H9 (cell line): ENCODE data around the gene LRP1B. TPM values are rescaled to one million over a fixed set of nuclear protein-coding genes. Genes with fewer than 3 reads are reported as not detected.

Experiments
- DNase-seq: peaks from one replicate; pipeline ENCODE4 v3.0.0-alpha.2; 2017
- H2AFZ ChIP-seq: one replicate; pipeline ENCODE4 v1.6.1; 2013; ENCODE audit warnings: mild to moderate bottlenecking, low read length, control low read depth, moderate library complexity
- H2AK5ac ChIP-seq: 2 replicates; pipeline ENCODE4 v1.6.1; 2013; ENCODE audit warnings: low read length, control low read depth, mixed read lengths; ENCODE audit not compliant: insufficient read length
- H2BK120ac ChIP-seq: one replicate; pipeline ENCODE4 v1.6.1; 2013; ENCODE audit warnings: low read depth, mild to moderate bottlenecking, low read length, control low read depth, inconsistent platforms; ENCODE audit not compliant: poor library complexity, severe bottlenecking
- H2BK12ac ChIP-seq: 2 replicates; pipeline ENCODE4 v1.6.1; 2013; ENCODE audit warnings: low read length, control low read depth, mixed read lengths, low read depth; ENCODE audit not compliant: insufficient read length
- H2BK15ac ChIP-seq: 2 replicates; pipeline ENCODE4 v1.6.1; 2013; ENCODE audit warnings: low read depth, low read length, control low read depth
- H2BK20ac ChIP-seq: one replicate; pipeline ENCODE4 v1.6.1; 2013; ENCODE audit warnings: low read depth, mild to moderate bottlenecking, low read length, control low read depth, inconsistent platforms; ENCODE audit not compliant: poor library complexity, severe bottlenecking
- H2BK5ac ChIP-seq: 2 replicates; pipeline ENCODE4 v1.6.1; 2013; ENCODE audit warnings: low read length, control low read depth, mixed read lengths; ENCODE audit not compliant: insufficient read length
- H3K14ac ChIP-seq: 2 replicates; pipeline ENCODE4 v1.6.1; 2013; ENCODE audit warnings: low read length, control low read depth; ENCODE audit not compliant: insufficient read depth
- H3K18ac ChIP-seq: 2 replicates; pipeline ENCODE4 v1.6.1; 2013; ENCODE audit warnings: low read depth, mild to moderate bottlenecking, mixed read lengths, low read length, control low read depth; ENCODE audit not compliant: insufficient read length
- H3K23ac ChIP-seq: 2 replicates; pipeline ENCODE4 v1.6.1; 2013; ENCODE audit warnings: low read length, control low read depth, mixed read lengths, low read depth; ENCODE audit not compliant: insufficient read length
- H3K23me2 ChIP-seq: 2 replicates; pipeline ENCODE4 v1.6.1; 2013; ENCODE audit warnings: low read depth, mild to moderate bottlenecking, mixed read lengths, low read length, control low read depth; ENCODE audit not compliant: insufficient read length, poor library complexity, severe bottlenecking
- H3K27ac ChIP-seq: 2 replicates; pipeline ENCODE4 v1.5.1; 2013; ENCODE audit warnings: low read length, control low read depth, mixed read lengths, low read depth; ENCODE audit not compliant: insufficient read length
- H3K27me3 ChIP-seq: 2 replicates; pipeline ENCODE4 v1.6.1; 2013; ENCODE audit warnings: low read length, control low read depth, inconsistent platforms; ENCODE audit not compliant: insufficient read depth
- H3K4ac ChIP-seq: 2 replicates; pipeline ENCODE4 v1.6.1; 2013; ENCODE audit warnings: low read depth, mild to moderate bottlenecking, control low read depth, inconsistent platforms, low read length, moderate library complexity
- H3K4me1 ChIP-seq: 2 replicates; pipeline ENCODE4 v1.6.1; 2013; ENCODE audit warnings: low read length, control low read depth, inconsistent platforms; ENCODE audit not compliant: insufficient read depth
- H3K4me2 ChIP-seq: 2 replicates; pipeline ENCODE4 v1.6.1; 2013; ENCODE audit warnings: low read length, control low read depth, mixed read lengths; ENCODE audit not compliant: insufficient read length, insufficient read depth
- H3K56ac ChIP-seq: 2 replicates; pipeline ENCODE4 v1.6.1; 2013; ENCODE audit warnings: low read depth, mild to moderate bottlenecking, mixed read lengths, low read length, control low read depth; ENCODE audit not compliant: insufficient read length
- H3K79me1 ChIP-seq: 2 replicates; pipeline ENCODE4 v1.6.1; 2013; ENCODE audit warnings: low read depth, mild to moderate bottlenecking, moderate library complexity, low read length, control low read depth, inconsistent platforms; ENCODE audit not compliant: insufficient read depth, poor library complexity, severe bottlenecking
- H3K79me2 ChIP-seq: 2 replicates; pipeline ENCODE4 v1.6.1; 2013; ENCODE audit warnings: low read length, control low read depth, inconsistent platforms; ENCODE audit not compliant: insufficient read depth
- H3K9ac ChIP-seq: 2 replicates; pipeline ENCODE4 v1.6.1; 2013; ENCODE audit warnings: low read length, control low read depth, mixed read lengths; ENCODE audit not compliant: insufficient read length; ENCODE audit errors: extremely low read depth
- H3K9me3 ChIP-seq: one replicate; pipeline ENCODE4 v1.6.1; 2013; ENCODE audit warnings: low read depth, low read length, inconsistent platforms; ENCODE audit not compliant: control insufficient read depth
- H3T11ph ChIP-seq: one replicate; pipeline ENCODE4 v1.6.1; 2013; ENCODE audit warnings: mild to moderate bottlenecking, low read length, control low read depth, inconsistent platforms
- H4K20me1 ChIP-seq: one replicate; pipeline ENCODE4 v1.6.1; 2013; ENCODE audit not compliant: control insufficient read depth, insufficient read length, insufficient read depth
- H4K5ac ChIP-seq: 2 replicates; pipeline ENCODE4 v1.6.1; 2013; ENCODE audit warnings: low read depth, mild to moderate bottlenecking, mixed read lengths, low read length, control low read depth; ENCODE audit not compliant: insufficient read length
- H4K8ac ChIP-seq: replicated peaks from 2 replicates; pipeline ENCODE4 v1.6.1; 2013; ENCODE audit warnings: low read length, control low read depth, mixed read lengths, low read depth; ENCODE audit not compliant: insufficient read length
- H4K91ac ChIP-seq: 2 replicates; pipeline ENCODE4 v1.6.1; 2013; ENCODE audit warnings: low read depth, mild to moderate bottlenecking, moderate library complexity, mixed read lengths, low read length, control low read depth; ENCODE audit not compliant: insufficient read length
- H3K27ac Mint-ChIP-seq, 3 experiments: 2 replicates in 2 of 3; 3 replicates in 1 of 3; pipeline ENCODE4 v1.8.0; 2020 to 2021; ENCODE audit warnings: mixed read lengths in 3 of 3, mild to moderate bottlenecking in 1 of 3, moderate library complexity in 1 of 3
- H3K27me3 Mint-ChIP-seq: 2 replicates; pipeline ENCODE4 v1.8.0; 2021; ENCODE audit warnings: low read depth, mild to moderate bottlenecking, moderate library complexity, mixed read lengths
- H3K36me3 Mint-ChIP-seq, 3 experiments: 2 replicates in 2 of 3; 3 replicates in 1 of 3; pipeline ENCODE4 v1.8.0; 2020 to 2021; ENCODE audit warnings: low read depth in 3 of 3, mixed read lengths in 3 of 3; ENCODE audit not compliant: insufficient read depth in 1 of 3
- H3K4me1 Mint-ChIP-seq, 2 experiments: 2 replicates each; pipeline ENCODE4 v1.8.0; 2020; ENCODE audit warnings: mixed read lengths in 2 of 2
- H3K4me3 Mint-ChIP-seq, 2 experiments: 2 replicates in 1 of 2; 3 replicates in 1 of 2; pipeline ENCODE4 v1.8.0; 2020 to 2021; ENCODE audit warnings: mild to moderate bottlenecking in 2 of 2, mixed read lengths in 2 of 2, moderate library complexity in 1 of 2
- H3K9me3 Mint-ChIP-seq, 2 experiments: 2 replicates in 1 of 2; 3 replicates in 1 of 2; pipeline ENCODE4 v1.8.0; 2020; ENCODE audit warnings: mild to moderate bottlenecking in 2 of 2, mixed read lengths in 2 of 2, moderate library complexity in 1 of 2
- CTCF ChIP-seq: fragments of 200-600 bp; sonication (generic); conservative IDR thresholded peaks from 3 replicates; pipeline ENCODE4 v1.8.0; 2021; ENCODE audit warnings: antibody characterized with exemption, mild to moderate bottlenecking
- WGBS: extraction: QIAGEN DNeasy Blood & Tissue Kit; methylation state at CpG from one replicate; pipeline ENCODE4 v1.1.7; 2013; ENCODE audit warnings: missing lambda C conversion rate, low lambda C conversion rate, mixed read lengths; ENCODE audit not compliant: insufficient read length; ENCODE audit errors: extremely low coverage; 5-methylcytosine and 5-hydroxymethylcytosine counted together
- total RNA-seq: library from RNA; stranded (reverse); gene quantifications from 2 replicates; pipeline ENCODE4 v1.2.1, GENCODE V29; 2021

The LRP1B gene
- total RNA-seq, 1 experiment from 2014 or later: not detected

DNA sequence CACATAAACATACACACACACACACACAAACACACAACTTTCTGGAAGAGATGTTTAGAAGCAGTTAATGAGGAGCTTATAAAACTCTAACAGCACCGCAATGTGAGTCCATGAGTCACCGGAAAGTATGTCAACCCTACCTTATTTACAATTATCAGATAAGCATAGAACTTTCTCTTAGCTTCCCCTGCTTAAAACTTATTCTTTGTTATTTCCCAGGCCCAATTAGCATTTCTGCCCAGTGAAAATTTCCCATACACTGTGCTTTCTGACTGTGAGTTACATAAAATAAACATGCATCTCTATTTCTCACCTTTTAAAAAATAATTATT lies 737.6 kb downstream of the LRP1B start:
- WGBS: no CpG with 5 or more reads among the region's 2 CpGs
- H2BK12ac ChIP-seq: no peak overlapping the region
- no peak for TF ChIP-seq CTCF
- no peaks in the 10 kb centered on the region for H3K79me2 ChIP-seq
- no peak overlapping the region for H3K9ac ChIP-seq
- no peaks in the 10 kb centered on the region; the same call in 1 of the 2 replicates for H3K27me3 Mint-ChIP-seq
- no peak overlapping the region for H3K4me2 ChIP-seq
- H2BK5ac ChIP-seq: no peak overlapping the region
- H3K27ac ChIP-seq: no peak overlapping the region
- no peaks in the 10 kb centered on the region for H4K20me1 ChIP-seq
- H3K14ac ChIP-seq: no peak overlapping the region
- no peak overlapping the region for H3K18ac ChIP-seq
- no peaks in the 10 kb centered on the region for H3K36me3 Mint-ChIP-seq
- H3K56ac ChIP-seq: no peak overlapping the region
- no peak overlapping the region for H2BK120ac ChIP-seq
- H3K23ac ChIP-seq: no peak overlapping the region
- H3K4me1 Mint-ChIP-seq: peaks cover 0 to 3% of the 10 kb centered on the region in 2 experiments; a peak in 1 of 4 replicates
- H3K9me3 Mint-ChIP-seq: no peaks in the 10 kb centered on the region
- no peak for DNase-seq
- H3K4me1 ChIP-seq: no peaks in the 10 kb centered on the region
- no peak overlapping the region for H3T11ph ChIP-seq
- no peak overlapping the region for H3K4ac ChIP-seq
- H4K91ac ChIP-seq: no peak overlapping the region
- no peak overlapping the region for H3K4me3 Mint-ChIP-seq
- H2BK15ac ChIP-seq: no peak overlapping the region
- no peak overlapping the region for H2AFZ ChIP-seq
- no peak overlapping the region for H4K8ac ChIP-seq
- no peaks in the 10 kb centered on the region for H3K27me3 ChIP-seq
- H2BK20ac ChIP-seq: no peak overlapping the region
- H2AK5ac ChIP-seq: no peak overlapping the region
- H4K5ac ChIP-seq: no peak overlapping the region
- no peak overlapping the region for H3K27ac Mint-ChIP-seq
- H3K79me1 ChIP-seq: no peaks in the 10 kb centered on the region
- H3K23me2 ChIP-seq: no peaks in the 10 kb centered on the region
- no peaks in the 10 kb centered on the region for H3K9me3 ChIP-seq
